G401.6 (cell line): ENCODE results near the gene ORMDL1.
"Not testable (repeated sequence)": the region's sequence is repeated elsewhere in the genome, so short reads cannot be mapped to it uniquely, and the experiment has no call there.

Experiments used
- FAIRE-seq: peaks from 2 replicates; lab custom pipeline; 2012; peaks lifted over from hg19 to GRCh38; lab: Jason Lieb, UNC

The ORMDL1 gene

GRCh38 chr2:189770590-189771322 lies 13.4 kb downstream of the ORMDL1 start:
- no peak for FAIRE-seq

- FAIRE-seq, result peak; percentile 89
Observed at GRCh38 chr2:189763908-189764661, 20.1 kb downstream of the ORMDL1 start.

GRCh38 chr2:189762551-189763298 lies 21.4 kb downstream of the ORMDL1 start, which contains the start of gene OSGEPL1:
OSGEPL1 (minus strand) TSS chr2:189762792; CDS start chr2:189761640, 1,152 bp downstream.
- FAIRE-seq, result peak; percentile 94

DNA sequence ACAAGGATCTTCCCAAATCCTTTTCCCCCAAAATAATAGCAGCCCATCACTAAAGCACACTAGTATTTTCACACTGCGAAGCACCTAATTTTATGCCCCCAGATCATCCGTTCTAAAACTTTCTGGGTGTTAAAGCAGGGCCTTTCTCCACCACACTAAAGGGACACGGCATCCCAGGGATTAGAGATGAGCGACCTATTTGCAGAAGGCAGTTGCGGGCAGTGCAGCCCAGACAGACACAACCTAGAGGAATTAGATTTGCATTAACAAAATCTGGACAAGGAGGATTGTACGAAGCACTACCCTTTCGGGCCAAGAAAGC lies 21.9 kb downstream of the ORMDL1 start:
- FAIRE-seq, result no peak

DNA sequence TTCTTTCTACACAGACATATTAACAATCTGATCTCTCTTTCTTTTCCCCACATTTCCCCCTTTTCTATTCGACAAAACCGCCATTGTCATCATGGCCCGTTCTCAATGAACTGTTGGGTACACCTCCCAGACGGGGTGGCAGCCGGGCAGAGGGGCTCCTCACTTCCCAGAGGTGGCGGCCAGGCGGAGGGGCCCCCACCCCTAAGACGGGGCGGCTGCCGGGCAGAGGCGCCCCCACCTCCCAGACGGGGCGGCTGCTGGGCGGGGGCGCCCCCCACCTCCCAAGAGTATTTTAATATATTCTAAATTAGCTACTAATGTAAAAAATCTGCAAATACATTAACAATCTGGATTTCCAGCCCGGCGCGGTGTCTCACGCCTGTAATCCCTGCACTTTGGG lies 24.0 kb downstream of the ORMDL1 start:
- FAIRE-seq, result not testable (repeated sequence)

DNA sequence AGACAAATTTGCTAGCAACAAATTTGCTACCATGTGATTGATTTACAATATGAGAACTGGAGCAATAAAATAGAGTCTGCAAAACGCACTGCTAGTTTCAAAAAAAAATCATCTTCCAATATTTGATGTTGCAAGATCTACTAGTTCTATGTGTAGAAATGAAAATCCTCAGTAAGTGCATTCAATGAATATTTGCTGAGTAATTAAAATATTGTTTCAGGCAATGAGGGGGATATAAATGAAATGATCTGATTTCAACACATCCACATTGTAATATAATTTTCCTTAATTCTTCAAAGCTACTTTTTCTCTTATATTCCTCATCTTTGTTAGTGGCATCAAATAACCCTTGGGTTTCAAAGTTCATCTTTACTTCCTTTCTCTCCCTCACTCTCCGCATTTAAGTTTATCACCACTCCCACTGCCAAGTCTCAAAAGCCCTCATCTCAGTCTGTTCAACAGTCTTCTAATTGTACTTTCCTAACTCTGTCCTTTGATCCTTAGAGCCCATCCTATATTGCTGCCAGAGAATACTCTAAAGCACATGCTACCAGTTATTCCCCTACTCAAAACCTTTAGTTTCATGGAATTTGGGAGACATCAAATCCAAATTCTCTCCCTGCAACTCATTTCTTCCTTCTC lies 27.7 kb downstream of the ORMDL1 start:
- no peak for FAIRE-seq

DNA sequence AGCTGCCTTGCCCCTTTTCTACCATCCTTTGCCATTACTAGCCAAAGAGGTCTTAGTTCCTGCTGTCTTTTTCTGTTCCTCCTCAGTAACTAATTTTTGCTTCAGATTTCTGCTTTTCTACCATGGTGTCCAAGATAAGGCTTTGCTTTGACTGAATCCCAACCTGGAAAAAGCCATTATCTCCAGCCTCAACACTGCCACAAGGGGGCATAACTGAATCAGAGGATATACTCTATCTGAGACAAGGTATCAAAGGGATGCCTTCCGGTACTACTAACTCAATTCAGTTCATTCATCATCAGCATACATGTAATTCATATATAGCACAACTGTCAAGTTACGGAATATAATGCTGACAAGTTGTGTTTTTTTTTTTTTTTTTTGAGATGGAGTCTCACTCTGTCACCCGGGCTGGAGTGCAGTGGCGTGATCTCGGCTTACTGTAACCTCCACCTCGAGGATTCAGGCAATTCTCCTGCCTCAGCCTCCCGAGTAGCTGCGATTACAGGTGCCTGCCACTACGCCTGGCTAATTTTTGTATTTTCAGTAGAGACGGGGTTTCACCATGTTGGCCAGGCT lies 33.0 kb downstream of the ORMDL1 start:
- peak; percentile 80 for FAIRE-seq

GRCh38 chr2:189729430-189729829 lies 54.7 kb downstream of the ORMDL1 start:
- no peak for FAIRE-seq

GRCh38 chr2:189726849-189727248 lies 57.3 kb downstream of the ORMDL1 start:
- FAIRE-seq, result peak; percentile 67

DNA sequence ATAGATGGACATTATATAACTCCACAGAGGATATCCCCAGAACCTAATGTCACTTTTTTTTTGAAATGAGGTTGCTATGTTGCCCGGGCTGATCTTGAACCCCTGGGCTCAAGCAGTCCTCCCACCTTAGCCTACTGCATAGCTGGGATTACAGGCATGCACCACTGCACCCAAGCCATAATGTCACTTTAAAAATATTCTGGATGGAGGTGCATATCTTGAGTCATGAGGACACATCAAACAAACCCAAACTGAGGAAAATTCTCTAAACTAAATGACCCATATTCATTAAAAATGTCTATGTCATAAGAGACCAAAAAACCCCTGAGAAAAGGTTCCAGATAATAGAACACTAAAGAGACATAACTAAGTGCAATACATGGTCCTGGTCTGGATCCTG lies 57.9 kb downstream of the ORMDL1 start:
- no peak for FAIRE-seq

DNA sequence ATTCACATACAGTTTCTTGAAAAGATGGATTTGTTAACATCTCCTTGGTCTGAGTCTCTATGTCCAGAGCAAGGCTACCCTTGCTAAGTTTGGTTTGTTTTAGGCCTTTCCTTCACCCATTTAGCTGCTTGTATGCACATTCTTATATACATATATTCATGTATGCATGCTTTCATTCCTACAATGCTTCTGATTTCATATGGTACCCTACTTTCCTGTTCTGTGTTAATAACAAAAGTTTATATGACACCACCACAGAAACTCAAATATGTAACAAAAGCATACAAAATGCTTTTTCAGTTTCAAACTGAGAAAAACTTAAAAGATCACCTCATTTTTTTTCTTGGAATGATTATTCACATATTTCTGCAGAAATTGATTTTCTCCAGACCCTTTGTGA lies 60.9 kb downstream of the ORMDL1 start:
- FAIRE-seq, result no peak
